ENCODE results near the gene MIPOL1. TPM values are rescaled to one million over a fixed set of nuclear protein-coding genes. Genes with fewer than 3 reads are reported as not detected.
A peak's percentile ranks its signal among the peaks of the same experiment; 100 is the strongest.

MIPOL1 gene
- total and polyA plus RNA-seq, 2 of the 13 experiments (the other 11 are each of a cell fraction or from before 2014, with no cell fraction given) = 8.6 to 34.2 TPM

GRCh38 chr14:37411079-37411735 lies 213.5 kb downstream of the MIPOL1 start:
- no TSS peak for BruUV-seq (replicated peaks)
- ChIA-PET CTCF (ENCODE audit: low intra/inter-chr PET ratio, low total read pairs) (no interaction called here), POLR2A (no interaction called here)
- H3K4me2 ChIP-seq (ENCODE audit: low read depth, low read length) = no peak overlapping the region
- no peak for ATAC-seq
- no peak for DNase-seq (ENCODE audit: low spot score)
- peaks cover 22% of the 10 kb centered on the region for H3K4me1 ChIP-seq (ENCODE audit: insufficient read depth, low read length)
- 95% methylated on average over 3 of the region's 3 CpGs for WGBS (ENCODE audit: low lambda C conversion rate)
- no peaks in the 10 kb centered on the region for H3K79me2 ChIP-seq (ENCODE audit: insufficient read depth, low read length)
- H2AFZ ChIP-seq (ENCODE audit: low read length) = no peak overlapping the region
- no peak overlapping the region for H3K27ac ChIP-seq (ENCODE audit: extremely low read length, insufficient read depth, low read length)
- H3K4me3 ChIP-seq (replicated peaks in 1 of 3; ENCODE audit: insufficient read depth in 1 of 3, low read depth in 2 of 3, low read length in 3 of 3) = no peak overlapping the region
- no peaks in the 10 kb centered on the region for H3K27me3 ChIP-seq (ENCODE audit: control insufficient read depth in 1 of 2, insufficient read depth in 2 of 2, low read length in 2 of 2)
- no peak overlapping the region for H3K9ac ChIP-seq (ENCODE audit: insufficient read depth, low read depth, low read length)
- H3K9me3 ChIP-seq (ENCODE audit: low read length) = no peaks in the 10 kb centered on the region
- intact Hi-C loops (cut with micrococcal nuclease; ENCODE audit: unreplicated experiment) = no loop called here
- no peak for FAIRE-seq
- in situ Hi-C loops (cut with HindIII; ENCODE audit: extremely low pct_ligation_motif_present, low pct_unique_long_range_greater_than_20kb) = no loop called here
- H3K36me3 ChIP-seq (replicated peaks in 1 of 2; ENCODE audit: control insufficient read depth in 1 of 2, insufficient read depth in 2 of 2, low read length in 2 of 2) = no peaks in the 10 kb centered on the region
- H4K20me1 ChIP-seq (ENCODE audit: insufficient read depth, low read length) = no peaks in the 10 kb centered on the region
- no peak for TF ChIP-seq FOXO1 (CRISPR knock-in tag; IDR thresholded peaks at IDR 0.05)
- no peak for TF ChIP-seq RBFOX2 (IDR thresholded peaks at IDR 0.05; ENCODE audit: low read depth, low read length)
- no peak for TF ChIP-seq ETV5 (CRISPR knock-in tag; IDR thresholded peaks at IDR 0.05; ENCODE audit: borderline replicate concordance)
- no peak for TF ChIP-seq ZNF496 (CRISPR knock-in tag; IDR thresholded peaks at IDR 0.05; ENCODE audit: insufficient replicate concordance)
- no peak for TF ChIP-seq EEA1 (CRISPR knock-in tag; IDR thresholded peaks at IDR 0.05; ENCODE audit: borderline replicate concordance)
- TF ChIP-seq SUZ12 (IDR thresholded peaks at IDR 0.05; ENCODE audit: low read depth, low read length) = no peak
- no peak for TF ChIP-seq MIXL1 (CRISPR knock-in tag; IDR thresholded peaks at IDR 0.05)
- TF ChIP-seq IKZF1 (IDR thresholded peaks at IDR 0.05) = no peak
- TF ChIP-seq, protein P1, sequence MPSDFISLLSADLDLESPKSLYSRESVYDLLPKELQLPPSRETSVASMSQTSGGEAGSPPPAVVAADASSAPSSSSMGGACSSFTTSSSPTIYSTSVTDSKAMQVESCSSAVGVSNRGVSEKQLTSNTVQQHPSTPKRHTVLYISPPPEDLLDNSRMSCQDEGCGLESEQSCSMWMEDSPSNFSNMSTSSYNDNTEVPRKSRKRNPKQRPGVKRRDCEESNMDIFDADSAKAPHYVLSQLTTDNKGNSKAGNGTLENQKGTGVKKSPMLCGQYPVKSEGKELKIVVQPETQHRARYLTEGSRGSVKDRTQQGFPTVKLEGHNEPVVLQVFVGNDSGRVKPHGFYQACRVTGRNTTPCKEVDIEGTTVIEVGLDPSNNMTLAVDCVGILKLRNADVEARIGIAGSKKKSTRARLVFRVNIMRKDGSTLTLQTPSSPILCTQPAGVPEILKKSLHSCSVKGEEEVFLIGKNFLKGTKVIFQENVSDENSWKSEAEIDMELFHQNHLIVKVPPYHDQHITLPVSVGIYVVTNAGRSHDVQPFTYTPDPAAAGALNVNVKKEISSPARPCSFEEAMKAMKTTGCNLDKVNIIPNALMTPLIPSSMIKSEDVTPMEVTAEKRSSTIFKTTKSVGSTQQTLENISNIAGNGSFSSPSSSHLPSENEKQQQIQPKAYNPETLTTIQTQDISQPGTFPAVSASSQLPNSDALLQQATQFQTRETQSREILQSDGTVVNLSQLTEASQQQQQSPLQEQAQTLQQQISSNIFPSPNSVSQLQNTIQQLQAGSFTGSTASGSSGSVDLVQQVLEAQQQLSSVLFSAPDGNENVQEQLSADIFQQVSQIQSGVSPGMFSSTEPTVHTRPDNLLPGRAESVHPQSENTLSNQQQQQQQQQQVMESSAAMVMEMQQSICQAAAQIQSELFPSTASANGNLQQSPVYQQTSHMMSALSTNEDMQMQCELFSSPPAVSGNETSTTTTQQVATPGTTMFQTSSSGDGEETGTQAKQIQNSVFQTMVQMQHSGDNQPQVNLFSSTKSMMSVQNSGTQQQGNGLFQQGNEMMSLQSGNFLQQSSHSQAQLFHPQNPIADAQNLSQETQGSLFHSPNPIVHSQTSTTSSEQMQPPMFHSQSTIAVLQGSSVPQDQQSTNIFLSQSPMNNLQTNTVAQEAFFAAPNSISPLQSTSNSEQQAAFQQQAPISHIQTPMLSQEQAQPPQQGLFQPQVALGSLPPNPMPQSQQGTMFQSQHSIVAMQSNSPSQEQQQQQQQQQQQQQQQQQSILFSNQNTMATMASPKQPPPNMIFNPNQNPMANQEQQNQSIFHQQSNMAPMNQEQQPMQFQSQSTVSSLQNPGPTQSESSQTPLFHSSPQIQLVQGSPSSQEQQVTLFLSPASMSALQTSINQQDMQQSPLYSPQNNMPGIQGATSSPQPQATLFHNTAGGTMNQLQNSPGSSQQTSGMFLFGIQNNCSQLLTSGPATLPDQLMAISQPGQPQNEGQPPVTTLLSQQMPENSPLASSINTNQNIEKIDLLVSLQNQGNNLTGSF (CRISPR knock-in tag; IDR thresholded peaks at IDR 0.05) = no peak
- no peak for TF ChIP-seq ZMYM2 (CRISPR knock-in tag; IDR thresholded peaks at IDR 0.05)
- TF ChIP-seq MAFK (conservative IDR thresholded peaks at IDR 0.05 in 1 of 2, IDR thresholded peaks at IDR 0.05 in 1 of 2; ENCODE audit: low read length in 2 of 2) = peak in 1 of 2 experiments; percentile 18; a peak in 1 of 4 replicates
- TF ChIP-seq XBP1 (CRISPR knock-in tag; IDR thresholded peaks at IDR 0.05) = no peak
- no peak for TF ChIP-seq MZF1 (CRISPR knock-in tag; IDR thresholded peaks at IDR 0.05; ENCODE audit: borderline replicate concordance)
- TF ChIP-seq ADNP (CRISPR knock-in tag; IDR thresholded peaks at IDR 0.05) = no peak
- no peak for TF ChIP-seq CREB3 (CRISPR knock-in tag; IDR thresholded peaks at IDR 0.05)
- TF ChIP-seq, protein P2, sequence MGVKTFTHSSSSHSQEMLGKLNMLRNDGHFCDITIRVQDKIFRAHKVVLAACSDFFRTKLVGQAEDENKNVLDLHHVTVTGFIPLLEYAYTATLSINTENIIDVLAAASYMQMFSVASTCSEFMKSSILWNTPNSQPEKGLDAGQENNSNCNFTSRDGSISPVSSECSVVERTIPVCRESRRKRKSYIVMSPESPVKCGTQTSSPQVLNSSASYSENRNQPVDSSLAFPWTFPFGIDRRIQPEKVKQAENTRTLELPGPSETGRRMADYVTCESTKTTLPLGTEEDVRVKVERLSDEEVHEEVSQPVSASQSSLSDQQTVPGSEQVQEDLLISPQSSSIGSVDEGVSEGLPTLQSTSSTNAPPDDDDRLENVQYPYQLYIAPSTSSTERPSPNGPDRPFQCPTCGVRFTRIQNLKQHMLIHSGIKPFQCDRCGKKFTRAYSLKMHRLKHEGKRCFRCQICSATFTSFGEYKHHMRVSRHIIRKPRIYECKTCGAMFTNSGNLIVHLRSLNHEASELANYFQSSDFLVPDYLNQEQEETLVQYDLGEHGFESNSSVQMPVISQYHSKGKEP (CRISPR knock-in tag; IDR thresholded peaks at IDR 0.05) = no peak
- peak; percentile 18; the same call in 1 of the 2 replicates for TF ChIP-seq CEBPG (CRISPR knock-in tag; IDR thresholded peaks at IDR 0.05)
- no peak for TF ChIP-seq MIER2 (CRISPR knock-in tag; IDR thresholded peaks at IDR 0.05)
- no peak for TF ChIP-seq ZNF576 (CRISPR knock-in tag; IDR thresholded peaks at IDR 0.05)
